ENCODE results near the gene LIFR.

DNA sequence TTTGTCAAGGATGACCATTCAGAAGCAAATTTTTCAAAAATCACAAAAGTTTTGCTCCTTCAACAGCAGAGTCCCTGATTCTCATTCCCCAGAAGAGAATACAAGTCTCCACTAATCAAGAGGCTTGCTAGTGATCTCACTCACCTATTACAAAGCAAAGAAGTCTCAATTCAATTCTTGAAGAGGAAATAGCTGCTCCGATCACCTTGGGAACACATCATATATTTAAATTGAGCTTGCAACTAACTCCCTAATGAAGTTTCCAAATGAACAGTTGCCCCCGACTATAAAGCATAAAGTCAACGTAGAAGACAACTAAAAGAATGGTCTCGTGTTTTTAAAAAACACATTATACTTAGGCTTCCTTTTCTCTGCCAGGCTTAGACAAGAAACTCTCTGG lies 1.6 kb downstream of the LIFR start:
- TF ChIP-seq, protein P1, sequence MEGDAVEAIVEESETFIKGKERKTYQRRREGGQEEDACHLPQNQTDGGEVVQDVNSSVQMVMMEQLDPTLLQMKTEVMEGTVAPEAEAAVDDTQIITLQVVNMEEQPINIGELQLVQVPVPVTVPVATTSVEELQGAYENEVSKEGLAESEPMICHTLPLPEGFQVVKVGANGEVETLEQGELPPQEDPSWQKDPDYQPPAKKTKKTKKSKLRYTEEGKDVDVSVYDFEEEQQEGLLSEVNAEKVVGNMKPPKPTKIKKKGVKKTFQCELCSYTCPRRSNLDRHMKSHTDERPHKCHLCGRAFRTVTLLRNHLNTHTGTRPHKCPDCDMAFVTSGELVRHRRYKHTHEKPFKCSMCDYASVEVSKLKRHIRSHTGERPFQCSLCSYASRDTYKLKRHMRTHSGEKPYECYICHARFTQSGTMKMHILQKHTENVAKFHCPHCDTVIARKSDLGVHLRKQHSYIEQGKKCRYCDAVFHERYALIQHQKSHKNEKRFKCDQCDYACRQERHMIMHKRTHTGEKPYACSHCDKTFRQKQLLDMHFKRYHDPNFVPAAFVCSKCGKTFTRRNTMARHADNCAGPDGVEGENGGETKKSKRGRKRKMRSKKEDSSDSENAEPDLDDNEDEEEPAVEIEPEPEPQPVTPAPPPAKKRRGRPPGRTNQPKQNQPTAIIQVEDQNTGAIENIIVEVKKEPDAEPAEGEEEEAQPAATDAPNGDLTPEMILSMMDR (IDR thresholded peaks at IDR 0.05; ENCODE audit: poor library complexity, severe bottlenecking), result no peak
- TF ChIP-seq SMC3 (conservative IDR thresholded peaks at IDR 0.05; ENCODE audit: poor library complexity), result no peak
- TF ChIP-seq RAD21 (conservative IDR thresholded peaks at IDR 0.05), result no peak
- TF ChIP-seq EP300 (conservative IDR thresholded peaks at IDR 0.05; ENCODE audit: poor library complexity, severe bottlenecking), result no peak
- no peak for TF ChIP-seq POLR2AphosphoS5 (IDR thresholded peaks at IDR 0.05)
- no peak for TF ChIP-seq EZH2 (IDR thresholded peaks at IDR 0.05; ENCODE audit: borderline replicate concordance, insufficient read depth, low read length, poor library complexity, severe bottlenecking)
- TF ChIP-seq TAF1 (IDR thresholded peaks at IDR 0.05; ENCODE audit: low read depth), result no peak
- TF ChIP-seq, protein P2, sequence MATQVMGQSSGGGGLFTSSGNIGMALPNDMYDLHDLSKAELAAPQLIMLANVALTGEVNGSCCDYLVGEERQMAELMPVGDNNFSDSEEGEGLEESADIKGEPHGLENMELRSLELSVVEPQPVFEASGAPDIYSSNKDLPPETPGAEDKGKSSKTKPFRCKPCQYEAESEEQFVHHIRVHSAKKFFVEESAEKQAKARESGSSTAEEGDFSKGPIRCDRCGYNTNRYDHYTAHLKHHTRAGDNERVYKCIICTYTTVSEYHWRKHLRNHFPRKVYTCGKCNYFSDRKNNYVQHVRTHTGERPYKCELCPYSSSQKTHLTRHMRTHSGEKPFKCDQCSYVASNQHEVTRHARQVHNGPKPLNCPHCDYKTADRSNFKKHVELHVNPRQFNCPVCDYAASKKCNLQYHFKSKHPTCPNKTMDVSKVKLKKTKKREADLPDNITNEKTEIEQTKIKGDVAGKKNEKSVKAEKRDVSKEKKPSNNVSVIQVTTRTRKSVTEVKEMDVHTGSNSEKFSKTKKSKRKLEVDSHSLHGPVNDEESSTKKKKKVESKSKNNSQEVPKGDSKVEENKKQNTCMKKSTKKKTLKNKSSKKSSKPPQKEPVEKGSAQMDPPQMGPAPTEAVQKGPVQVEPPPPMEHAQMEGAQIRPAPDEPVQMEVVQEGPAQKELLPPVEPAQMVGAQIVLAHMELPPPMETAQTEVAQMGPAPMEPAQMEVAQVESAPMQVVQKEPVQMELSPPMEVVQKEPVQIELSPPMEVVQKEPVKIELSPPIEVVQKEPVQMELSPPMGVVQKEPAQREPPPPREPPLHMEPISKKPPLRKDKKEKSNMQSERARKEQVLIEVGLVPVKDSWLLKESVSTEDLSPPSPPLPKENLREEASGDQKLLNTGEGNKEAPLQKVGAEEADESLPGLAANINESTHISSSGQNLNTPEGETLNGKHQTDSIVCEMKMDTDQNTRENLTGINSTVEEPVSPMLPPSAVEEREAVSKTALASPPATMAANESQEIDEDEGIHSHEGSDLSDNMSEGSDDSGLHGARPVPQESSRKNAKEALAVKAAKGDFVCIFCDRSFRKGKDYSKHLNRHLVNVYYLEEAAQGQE (IDR thresholded peaks at IDR 0.05; ENCODE audit: borderline replicate concordance), result no peak

All from neural cell (in vitro differentiated cells).